ENCODE measurements around the gene TAPT1. TPM values are rescaled to one million over a fixed set of nuclear protein-coding genes. Genes with fewer than 3 reads are reported as not detected.

The TAPT1 gene
- polyA plus RNA-seq, 1 of the 3 experiments (the other 2 are of a cell fraction): 6.2 TPM

- TF ChIP-seq, protein P1, sequence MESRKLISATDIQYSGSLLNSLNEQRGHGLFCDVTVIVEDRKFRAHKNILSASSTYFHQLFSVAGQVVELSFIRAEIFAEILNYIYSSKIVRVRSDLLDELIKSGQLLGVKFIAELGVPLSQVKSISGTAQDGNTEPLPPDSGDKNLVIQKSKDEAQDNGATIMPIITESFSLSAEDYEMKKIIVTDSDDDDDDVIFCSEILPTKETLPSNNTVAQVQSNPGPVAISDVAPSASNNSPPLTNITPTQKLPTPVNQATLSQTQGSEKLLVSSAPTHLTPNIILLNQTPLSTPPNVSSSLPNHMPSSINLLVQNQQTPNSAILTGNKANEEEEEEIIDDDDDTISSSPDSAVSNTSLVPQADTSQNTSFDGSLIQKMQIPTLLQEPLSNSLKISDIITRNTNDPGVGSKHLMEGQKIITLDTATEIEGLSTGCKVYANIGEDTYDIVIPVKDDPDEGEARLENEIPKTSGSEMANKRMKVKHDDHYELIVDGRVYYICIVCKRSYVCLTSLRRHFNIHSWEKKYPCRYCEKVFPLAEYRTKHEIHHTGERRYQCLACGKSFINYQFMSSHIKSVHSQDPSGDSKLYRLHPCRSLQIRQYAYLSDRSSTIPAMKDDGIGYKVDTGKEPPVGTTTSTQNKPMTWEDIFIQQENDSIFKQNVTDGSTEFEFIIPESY (IDR thresholded peaks at IDR 0.05; ENCODE audit: borderline replicate concordance, low read depth): no peak
- TF ChIP-seq, protein P2, sequence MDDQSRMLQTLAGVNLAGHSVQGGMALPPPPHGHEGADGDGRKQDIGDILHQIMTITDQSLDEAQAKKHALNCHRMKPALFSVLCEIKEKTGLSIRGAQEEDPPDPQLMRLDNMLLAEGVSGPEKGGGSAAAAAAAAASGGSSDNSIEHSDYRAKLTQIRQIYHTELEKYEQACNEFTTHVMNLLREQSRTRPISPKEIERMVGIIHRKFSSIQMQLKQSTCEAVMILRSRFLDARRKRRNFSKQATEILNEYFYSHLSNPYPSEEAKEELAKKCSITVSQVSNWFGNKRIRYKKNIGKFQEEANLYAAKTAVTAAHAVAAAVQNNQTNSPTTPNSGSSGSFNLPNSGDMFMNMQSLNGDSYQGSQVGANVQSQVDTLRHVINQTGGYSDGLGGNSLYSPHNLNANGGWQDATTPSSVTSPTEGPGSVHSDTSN (IDR thresholded peaks at IDR 0.05): no peak
- TF ChIP-seq CHD2 (IDR thresholded peaks at IDR 0.05; ENCODE audit: low read length, partially characterized antibody): no peak
- TF ChIP-seq REST (IDR thresholded peaks at IDR 0.05; ENCODE audit: low read depth, low read length): no peak
- TF ChIP-seq FOSL2 (IDR thresholded peaks at IDR 0.05; ENCODE audit: borderline replicate concordance, low read depth): no peak
These were observed 65.8 kb downstream of the TAPT1 start (continued) for GRCh38 chr4:16160457-16160856.

- no peak for DNase-seq
- ChIA-PET CTCF (interaction anchor here (1.2 kb wide), 2 partner anchors 10 to 73 kb away, joined by 3 read pairs; no protein-coding TSS in a partner anchor), POLR2A (no interaction called here)
- no peak overlapping the region for H3K9ac ChIP-seq
- H3K9me3 ChIP-seq: no peaks in the 10 kb centered on the region
- WGBS (ENCODE audit: low lambda C conversion rate): 95% methylated on average over 3 of the region's 3 CpGs
- no peaks in the 10 kb centered on the region for H4K20me1 ChIP-seq (ENCODE audit: insufficient read depth)
- H3K4me3 ChIP-seq (ENCODE audit: low read depth in 2 of 2, low read length in 1 of 2): no peak overlapping the region
- H3K27ac ChIP-seq (ENCODE audit: low read depth in 2 of 2, low read length in 1 of 2): no peak overlapping the region
- H3K36me3 ChIP-seq (replicated peaks in 1 of 2; ENCODE audit: control insufficient read depth in 1 of 2, insufficient read depth in 2 of 2, low read length in 1 of 2): peaks cover 10 to 21% of the 10 kb centered on the region in 2 experiments
- H2AFZ ChIP-seq (ENCODE audit: low read depth): no peak overlapping the region
- no peaks in the 10 kb centered on the region for H3K9me2 ChIP-seq
- no peak overlapping the region for H3K4me2 ChIP-seq
- H3K79me2 ChIP-seq (ENCODE audit: insufficient read depth): no peaks in the 10 kb centered on the region
- peaks cover 6 to 21% of the 10 kb centered on the region in 2 experiments; a peak in 2 of 4 replicates for H3K4me1 ChIP-seq (ENCODE audit: control insufficient read depth in 1 of 2, insufficient read depth in 2 of 2, low read depth in 1 of 2, low read length in 1 of 2)
- H3F3A ChIP-seq (replicated peaks; ENCODE audit: insufficient read depth): no peaks in the 10 kb centered on the region
- no peaks in the 10 kb centered on the region for H3K27me3 ChIP-seq (ENCODE audit: insufficient read depth)
- TF ChIP-seq FOXJ3 (CRISPR knock-in tag; IDR thresholded peaks at IDR 0.05) (no peak), MAX (IDR thresholded peaks at IDR 0.05; ENCODE audit: low read depth) (no peak), ELF1 (IDR thresholded peaks at IDR 0.05) (no peak), FOSL2 (IDR thresholded peaks at IDR 0.05; ENCODE audit: borderline replicate concordance, low read depth) (no peak), NRF1 (IDR thresholded peaks at IDR 0.05; ENCODE audit: low read depth, low read length) (no peak), GATA2 (CRISPR knock-in tag; IDR thresholded peaks at IDR 0.05) (no peak), CHD2 (IDR thresholded peaks at IDR 0.05; ENCODE audit: low read length, partially characterized antibody) (no peak), SIN3A (IDR thresholded peaks at IDR 0.05; ENCODE audit: borderline replicate concordance, low read depth, low read length) (no peak), SMC3 (IDR thresholded peaks at IDR 0.05; ENCODE audit: low read depth, low read length) (no peak), REST (IDR thresholded peaks at IDR 0.05; ENCODE audit: low read depth, low read length) (no peak)
- TF ChIP-seq, protein P3, sequence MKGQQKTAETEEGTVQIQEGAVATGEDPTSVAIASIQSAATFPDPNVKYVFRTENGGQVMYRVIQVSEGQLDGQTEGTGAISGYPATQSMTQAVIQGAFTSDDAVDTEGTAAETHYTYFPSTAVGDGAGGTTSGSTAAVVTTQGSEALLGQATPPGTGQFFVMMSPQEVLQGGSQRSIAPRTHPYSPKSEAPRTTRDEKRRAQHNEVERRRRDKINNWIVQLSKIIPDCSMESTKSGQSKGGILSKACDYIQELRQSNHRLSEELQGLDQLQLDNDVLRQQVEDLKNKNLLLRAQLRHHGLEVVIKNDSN (IDR thresholded peaks at IDR 0.05; ENCODE audit: borderline replicate concordance, low read depth): no peak
- TF ChIP-seq, protein P1 (IDR thresholded peaks at IDR 0.05; ENCODE audit: borderline replicate concordance, low read depth): no peak
- TF ChIP-seq, protein P4, sequence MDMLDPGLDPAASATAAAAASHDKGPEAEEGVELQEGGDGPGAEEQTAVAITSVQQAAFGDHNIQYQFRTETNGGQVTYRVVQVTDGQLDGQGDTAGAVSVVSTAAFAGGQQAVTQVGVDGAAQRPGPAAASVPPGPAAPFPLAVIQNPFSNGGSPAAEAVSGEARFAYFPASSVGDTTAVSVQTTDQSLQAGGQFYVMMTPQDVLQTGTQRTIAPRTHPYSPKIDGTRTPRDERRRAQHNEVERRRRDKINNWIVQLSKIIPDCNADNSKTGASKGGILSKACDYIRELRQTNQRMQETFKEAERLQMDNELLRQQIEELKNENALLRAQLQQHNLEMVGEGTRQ (IDR thresholded peaks at IDR 0.05; ENCODE audit: borderline replicate concordance, low read depth, low read length): no peak
These were observed 67.0 kb downstream of the TAPT1 start for GRCh38 chr4:16159286-16159685.
